Liver (tissue), 9 donors: Measurements from ENCODE around the gene SAMD4A. TPM values are rescaled to one million over a fixed set of nuclear protein-coding genes. Genes with fewer than 3 reads are reported as not detected.

ENCODE experiments used
- DNase-seq: peaks from one replicate; pipeline ENCODE4 v3.0.0-alpha.2; 2017; ENCODE audit warnings: low spot score
- H3K27ac ChIP-seq, 2 donors: one replicate each; pipeline ENCODE4 v1.7.0; 2013; ENCODE audit warnings: inconsistent platforms in 2 of 2, low read length in 2 of 2, control low read depth in 1 of 2, low read depth in 1 of 2, mild to moderate bottlenecking in 1 of 2
- H3K27me3 ChIP-seq, 4 donors: one replicate each; pipeline versions ENCODE4 v1.6.1 to v1.7.0; 2013; ENCODE audit warnings: low read length in 3 of 4, inconsistent platforms in 1 of 4, mild to moderate bottlenecking in 1 of 4, moderate library complexity in 1 of 4; ENCODE audit not compliant: control insufficient read depth in 4 of 4, insufficient read depth in 4 of 4
- H3K36me3 ChIP-seq, 4 donors: one replicate each; pipeline versions ENCODE4 v1.6.1 to v1.7.0; 2013; ENCODE audit warnings: low read length in 3 of 4, mild to moderate bottlenecking in 3 of 4, low read depth in 1 of 4, moderate library complexity in 1 of 4; ENCODE audit not compliant: control insufficient read depth in 4 of 4, insufficient read depth in 3 of 4
- H3K4me1 ChIP-seq, 4 donors: one replicate each; pipeline versions ENCODE4 v1.6.1 to v1.7.0; 2013; ENCODE audit warnings: low read length in 3 of 4, mild to moderate bottlenecking in 3 of 4, moderate library complexity in 1 of 4; ENCODE audit not compliant: control insufficient read depth in 4 of 4, insufficient read depth in 4 of 4
- H3K4me3 ChIP-seq, 3 donors: one replicate each; pipeline versions ENCODE4 v1.6.1 to v1.7.0; 2013; ENCODE audit warnings: low read length in 3 of 3, control low read depth in 1 of 3, low read depth in 1 of 3, mild to moderate bottlenecking in 1 of 3
- H3K9ac ChIP-seq, 2 donors: one replicate each; pipeline ENCODE4 v1.7.0; 2013; ENCODE audit warnings: low read length in 2 of 2, mild to moderate bottlenecking in 2 of 2, moderate library complexity in 2 of 2, control low read depth in 1 of 2, low read depth in 1 of 2
- H3K9me3 ChIP-seq, 4 donors: one replicate each; pipeline versions ENCODE4 v1.6.1 to v1.7.0; 2013; ENCODE audit warnings: low read length in 3 of 4; ENCODE audit not compliant: control insufficient read depth in 4 of 4
- ATF3 ChIP-seq: IDR thresholded peaks from 2 replicates; pipeline ENCODE4 v1.6.1; 2016; ENCODE audit warnings: antibody characterized with exemption
- CTCF ChIP-seq: fragments of 150-350 bp; IDR thresholded peaks from 2 replicates; pipeline ENCODE4 v1.5.1; 2017; ENCODE audit warnings: improper control_type of control experiment, low read depth, low read length; ENCODE audit not compliant: missing input control
- EGR1 ChIP-seq, 2 donors: IDR thresholded peaks; 2 replicates each; pipeline ENCODE4 v1.6.1; 2016 to 2018; ENCODE audit warnings: antibody characterized with exemption in 2 of 2, low read depth in 2 of 2
- FOXA1 ChIP-seq: IDR thresholded peaks from 2 replicates; pipeline ENCODE4 v1.6.1; 2016; ENCODE audit warnings: antibody characterized with exemption
- FOXA2 ChIP-seq: IDR thresholded peaks from 2 replicates; pipeline ENCODE4 v1.6.1; 2016; ENCODE audit warnings: antibody characterized with exemption
- GABPA ChIP-seq, 2 donors: IDR thresholded peaks in 1 of 2; conservative IDR thresholded peaks in 1 of 2; 2 replicates each; pipeline ENCODE4 v1.6.1; 2016; ENCODE audit warnings: antibody characterized with exemption in 2 of 2, mild to moderate bottlenecking in 1 of 2, moderate library complexity in 1 of 2
- HNF4A ChIP-seq, 2 donors: conservative IDR thresholded peaks; 2 replicates each; pipeline ENCODE4 v1.6.1; 2016; ENCODE audit warnings: antibody characterized with exemption in 2 of 2, mild to moderate bottlenecking in 2 of 2
- HNF4G ChIP-seq: IDR thresholded peaks from 2 replicates; pipeline ENCODE4 v1.6.1; 2016; ENCODE audit warnings: antibody characterized with exemption
- JUND ChIP-seq, 2 donors: IDR thresholded peaks; 2 replicates each; pipeline ENCODE4 v1.6.1; 2016; ENCODE audit warnings: antibody characterized with exemption in 2 of 2
- MAX ChIP-seq: IDR thresholded peaks from 2 replicates; pipeline ENCODE4 v1.6.1; 2016; ENCODE audit warnings: antibody characterized with exemption
- NR2F2 ChIP-seq: IDR thresholded peaks from 2 replicates; pipeline ENCODE4 v1.6.1; 2016; ENCODE audit warnings: antibody characterized with exemption
- RAD21 ChIP-seq, 2 donors: IDR thresholded peaks; 2 replicates each; pipeline ENCODE4 v1.6.1; 2016; ENCODE audit warnings: antibody characterized with exemption in 2 of 2, mild to moderate bottlenecking in 2 of 2
- REST ChIP-seq: IDR thresholded peaks from 2 replicates; pipeline ENCODE4 v1.6.1; 2016; ENCODE audit warnings: antibody characterized with exemption, mild to moderate bottlenecking
- RXRA ChIP-seq, 2 donors: IDR thresholded peaks; 2 replicates each; pipeline ENCODE4 v1.6.1; 2017 to 2018; ENCODE audit warnings: antibody characterized with exemption in 2 of 2, mild to moderate bottlenecking in 1 of 2
- SP1 ChIP-seq: IDR thresholded peaks from 2 replicates; pipeline ENCODE4 v1.6.1; 2018; ENCODE audit warnings: antibody characterized with exemption, mild to moderate bottlenecking
- TAF1 ChIP-seq: conservative IDR thresholded peaks from 2 replicates; pipeline ENCODE4 v1.6.1; 2016; ENCODE audit warnings: antibody characterized with exemption, mild to moderate bottlenecking
- YY1 ChIP-seq: IDR thresholded peaks from 2 replicates; pipeline ENCODE4 v1.6.1; 2016; ENCODE audit warnings: antibody characterized with exemption, mild to moderate bottlenecking
- ZBTB33 ChIP-seq: IDR thresholded peaks from 2 replicates; pipeline ENCODE4 v1.6.1; 2016; ENCODE audit warnings: antibody characterized with exemption
- WGBS: extraction: QIAGEN DNeasy Blood & Tissue Kit; methylation state at CpG from one replicate; pipeline ENCODE4 v1.1.7; 2013; 5-methylcytosine and 5-hydroxymethylcytosine counted together
- polyA plus RNA-seq, 2 donors: library from polyadenylated mRNA; stranded (reverse) in 1 of 2; unstranded in 1 of 2; fragments of 200-250 nt in 1 of 2; fragments of >200 nt in 1 of 2; fragmentation: Nextera tagmentation in 1 of 2; extraction: Ambion mirVana in 1 of 2; gene quantifications; one replicate each; pipeline versions ENCODE4 v1.2.1 to v1.2.3, GENCODE V29; 2013 to 2015
- total RNA-seq, 2 donors: library from RNA; depleted of rRNA; stranded (reverse); fragments of >200 nt; gene quantifications; one replicate each; pipeline ENCODE4 v1.2.3, GENCODE V29; 2014
- donor health status: healthy.
- donor health status: healthy.
- donor health status: healthy.
- donor health status: healthy.
- donor health status: healthy.

Gene SAMD4A
- total and polyA plus RNA-seq, 4 donors: 4.3 to 17.8 (median 8.1) TPM

- H3K9me3 ChIP-seq: no peaks in the 10 kb centered on the region
- H3K4me1 ChIP-seq: no peaks in the 10 kb centered on the region
- DNase-seq: no peak
- no peak overlapping the region for H3K27ac ChIP-seq
- no peak overlapping the region for H3K9ac ChIP-seq
- peaks cover 0 to 2% (median 0%) of the 10 kb centered on the region in 4 donors for H3K36me3 ChIP-seq
- H3K4me3 ChIP-seq: no peak overlapping the region
- no peak for TF ChIP-seq HNF4A (conservative IDR thresholded peaks at IDR 0.05)
- no peak for TF ChIP-seq NR2F2
- no peak for TF ChIP-seq SP1
- TF ChIP-seq JUND (IDR thresholded peaks at IDR 0.05): no peak
- no peaks in the 10 kb centered on the region for H3K27me3 ChIP-seq
- WGBS: 93% methylated on average over 12 of the region's 12 CpGs
Measured at GRCh38 chr14:54610051-54610977, 43.4 kb downstream of the SAMD4A start.

- no peaks in the 10 kb centered on the region for H3K4me1 ChIP-seq
- no peaks in the 10 kb centered on the region for H3K9me3 ChIP-seq
- H3K4me3 ChIP-seq: no peak overlapping the region
- TF ChIP-seq EGR1 (IDR thresholded peaks at IDR 0.05; ENCODE audit: low read depth in 2 of 2) (no peak), HNF4A (conservative IDR thresholded peaks at IDR 0.05) (no peak), MAX (no peak), SP1 (no peak), FOXA1 (no peak), ZBTB33 (no peak), RAD21 (IDR thresholded peaks at IDR 0.05) (no peak), CTCF (no peak), REST (no peak), ATF3 (no peak), RXRA (IDR thresholded peaks at IDR 0.05) (no peak), YY1 (no peak), NR2F2 (no peak), GABPA (IDR thresholded peaks at IDR 0.05 in 1 of 2, conservative IDR thresholded peaks at IDR 0.05 in 1 of 2) (no peak), JUND (IDR thresholded peaks at IDR 0.05) (no peak), TAF1 (no peak), HNF4G (no peak), FOXA2 (no peak)
- H3K9ac ChIP-seq: no peak overlapping the region
- DNase-seq: no peak
- H3K36me3 ChIP-seq: peaks cover 0 to 2% (median 0%) of the 10 kb centered on the region in 4 donors
- H3K27ac ChIP-seq: no peak overlapping the region
- WGBS: 84% methylated on average over 3 of the region's 3 CpGs
- H3K27me3 ChIP-seq: no peaks in the 10 kb centered on the region
Measured at GRCh38 chr14:54614296-54614695, 47.4 kb downstream of the SAMD4A start.
